Measurements from ENCODE around the gene SOX13.

GRCh38 chr1:204043680-204044079, 29.2 kb upstream of the SOX13 start:
- TF ChIP-seq EZH2 (IDR thresholded peaks at IDR 0.05), result no peak
- no peak for TF ChIP-seq POLR2AphosphoS5 (IDR thresholded peaks at IDR 0.05; ENCODE audit: borderline replicate concordance, low read depth, low read length)
- TF ChIP-seq FOXP2 (optimal IDR thresholded peaks at IDR 0.05; ENCODE audit: control extremely low read depth, extremely low read length, insufficient read depth), result no peak
